Epithelial cell of esophagus (primary cell): ENCODE data around the gene NT5C.
A peak's percentile ranks its signal among the peaks of the same experiment; 100 is the strongest.

Experiments used
- DNase-seq: peaks from one replicate; pipeline ENCODE4 v3.0.0; 2010; ENCODE audit warnings: low read depth
- H3K4me3 ChIP-seq: 2 replicates; pipeline ENCODE4 v1.5.1; 2011; ENCODE audit warnings: mild to moderate bottlenecking, low read length, control low read depth
- CTCF ChIP-seq: IDR thresholded peaks from 2 replicates; pipeline ENCODE4 v1.5.1; 2011; ENCODE audit warnings: low read depth, mild to moderate bottlenecking, low read length, control low read depth, inconsistent platforms; ENCODE audit not compliant: insufficient read depth; ENCODE audit errors: missing control alignments

NT5C gene

GRCh38 chr17:75105126-75106080 is 26.1 kb downstream of the NT5C start:
- TF ChIP-seq CTCF: peak; percentile 83
- DNase-seq: peak; percentile 63
- H3K4me3 ChIP-seq: no peak overlapping the region

- no peak overlapping the region for H3K4me3 ChIP-seq
These were observed 27.7 kb downstream of the NT5C start for GRCh38 chr17:75103601-75104554.

GRCh38 chr17:75102385-75102821 is 29.1 kb downstream of the NT5C start:
- no peak for TF ChIP-seq CTCF
- no peak overlapping the region for H3K4me3 ChIP-seq
- DNase-seq: no peak

More at GRCh38 chr17:75103601-75104554, 27.7 kb downstream of the NT5C start:
- DNase-seq: no peak
- no peak for TF ChIP-seq CTCF

GRCh38 chr17:75099881-75100595 is 31.5 kb downstream of the NT5C start:
- no peak for DNase-seq
- no peak overlapping the region for H3K4me3 ChIP-seq
- TF ChIP-seq CTCF: no peak

GRCh38 chr17:75098861-75099260 is 32.7 kb downstream of the NT5C start:
- H3K4me3 ChIP-seq: no peak overlapping the region
- no peak for DNase-seq
- no peak for TF ChIP-seq CTCF

GRCh38 chr17:75097865-75098264 is 33.7 kb downstream of the NT5C start:
- no peak overlapping the region for H3K4me3 ChIP-seq
- no peak for TF ChIP-seq CTCF
- DNase-seq: no peak
